Measurements from ENCODE around the gene THAP4.

DNA sequence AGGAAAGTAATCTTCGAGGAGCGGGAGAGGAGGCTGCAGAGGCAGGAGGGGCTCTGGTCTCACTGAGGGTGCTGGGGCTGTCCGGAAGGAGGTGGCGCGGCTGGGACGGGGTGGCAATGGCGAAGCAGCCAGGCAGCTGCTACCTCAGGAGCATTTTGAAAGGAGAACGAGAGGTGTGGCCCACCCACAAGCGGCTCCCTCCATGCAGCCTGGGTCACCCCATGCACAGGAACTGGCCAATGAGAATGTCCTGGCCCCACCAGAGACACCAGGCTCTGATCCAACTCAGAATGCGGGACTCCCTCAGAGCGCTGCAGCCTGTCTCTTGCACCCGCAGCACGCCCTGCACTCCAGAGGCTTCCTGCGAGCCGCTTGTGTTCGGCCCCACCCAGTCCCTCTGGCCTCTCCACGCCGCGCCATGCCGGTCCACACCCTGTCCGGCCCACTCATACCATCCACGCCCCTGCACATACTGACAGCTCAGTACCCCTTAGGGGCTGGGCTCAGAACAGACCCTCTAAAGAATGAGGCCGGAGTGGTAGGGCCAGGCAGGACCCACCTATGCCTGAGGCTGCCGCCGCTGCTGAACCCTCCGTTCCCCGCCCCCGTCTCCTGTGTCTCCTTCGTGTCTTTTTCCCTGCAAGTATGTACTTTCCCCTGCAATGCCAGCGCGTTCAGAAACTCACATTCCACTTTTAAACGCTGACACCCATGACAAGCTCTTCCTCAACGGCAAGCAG lies 84.8 kb downstream of the THAP4 start:
- no peak for TF ChIP-seq EP300 (IDR thresholded peaks at IDR 0.05)
- TF ChIP-seq, protein P1, sequence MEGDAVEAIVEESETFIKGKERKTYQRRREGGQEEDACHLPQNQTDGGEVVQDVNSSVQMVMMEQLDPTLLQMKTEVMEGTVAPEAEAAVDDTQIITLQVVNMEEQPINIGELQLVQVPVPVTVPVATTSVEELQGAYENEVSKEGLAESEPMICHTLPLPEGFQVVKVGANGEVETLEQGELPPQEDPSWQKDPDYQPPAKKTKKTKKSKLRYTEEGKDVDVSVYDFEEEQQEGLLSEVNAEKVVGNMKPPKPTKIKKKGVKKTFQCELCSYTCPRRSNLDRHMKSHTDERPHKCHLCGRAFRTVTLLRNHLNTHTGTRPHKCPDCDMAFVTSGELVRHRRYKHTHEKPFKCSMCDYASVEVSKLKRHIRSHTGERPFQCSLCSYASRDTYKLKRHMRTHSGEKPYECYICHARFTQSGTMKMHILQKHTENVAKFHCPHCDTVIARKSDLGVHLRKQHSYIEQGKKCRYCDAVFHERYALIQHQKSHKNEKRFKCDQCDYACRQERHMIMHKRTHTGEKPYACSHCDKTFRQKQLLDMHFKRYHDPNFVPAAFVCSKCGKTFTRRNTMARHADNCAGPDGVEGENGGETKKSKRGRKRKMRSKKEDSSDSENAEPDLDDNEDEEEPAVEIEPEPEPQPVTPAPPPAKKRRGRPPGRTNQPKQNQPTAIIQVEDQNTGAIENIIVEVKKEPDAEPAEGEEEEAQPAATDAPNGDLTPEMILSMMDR (IDR thresholded peaks at IDR 0.05), result no peak
- TF ChIP-seq POLR2A (IDR thresholded peaks at IDR 0.05), result no peak
- TF ChIP-seq POLR2AphosphoS5 (IDR thresholded peaks at IDR 0.05), result no peak
